A673 (cell line): Measurements from ENCODE around the gene TBCC.

Source experiments
- EZH2 ChIP-seq: fragments of 200-600 bp; sonication (generic); IDR thresholded peaks from 2 replicates; pipeline ENCODE4 v1.6.1; 2017; ENCODE audit warnings: borderline replicate concordance, low read depth, mild to moderate bottlenecking, mixed read lengths, antibody characterized with exemption, low read length; ENCODE audit not compliant: poor library complexity, severe bottlenecking
- TF ChIP-seq, protein P1 (sequence below): fragments of 300-800, 200-600 bp; sonication (generic); conservative IDR thresholded peaks from 2 replicates; pipeline ENCODE4 v1.5.1; 2017; ENCODE audit warnings: low read depth, mild to moderate bottlenecking, antibody characterized with exemption, low read length, moderate library complexity, mixed read lengths

- TF ChIP-seq, protein P1, sequence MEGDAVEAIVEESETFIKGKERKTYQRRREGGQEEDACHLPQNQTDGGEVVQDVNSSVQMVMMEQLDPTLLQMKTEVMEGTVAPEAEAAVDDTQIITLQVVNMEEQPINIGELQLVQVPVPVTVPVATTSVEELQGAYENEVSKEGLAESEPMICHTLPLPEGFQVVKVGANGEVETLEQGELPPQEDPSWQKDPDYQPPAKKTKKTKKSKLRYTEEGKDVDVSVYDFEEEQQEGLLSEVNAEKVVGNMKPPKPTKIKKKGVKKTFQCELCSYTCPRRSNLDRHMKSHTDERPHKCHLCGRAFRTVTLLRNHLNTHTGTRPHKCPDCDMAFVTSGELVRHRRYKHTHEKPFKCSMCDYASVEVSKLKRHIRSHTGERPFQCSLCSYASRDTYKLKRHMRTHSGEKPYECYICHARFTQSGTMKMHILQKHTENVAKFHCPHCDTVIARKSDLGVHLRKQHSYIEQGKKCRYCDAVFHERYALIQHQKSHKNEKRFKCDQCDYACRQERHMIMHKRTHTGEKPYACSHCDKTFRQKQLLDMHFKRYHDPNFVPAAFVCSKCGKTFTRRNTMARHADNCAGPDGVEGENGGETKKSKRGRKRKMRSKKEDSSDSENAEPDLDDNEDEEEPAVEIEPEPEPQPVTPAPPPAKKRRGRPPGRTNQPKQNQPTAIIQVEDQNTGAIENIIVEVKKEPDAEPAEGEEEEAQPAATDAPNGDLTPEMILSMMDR: no peak
- TF ChIP-seq EZH2: no peak
These were observed 31.4 kb upstream of the TBCC start for GRCh38 chr6:42777126-42777822.
